GM20431 (cell line): ENCODE measurements around the gene IL31RA.

Experiments used
- in situ Hi-C: fragments of 300-500 bp; cut with MseI, MboI; formaldehyde crosslinking; loops from one replicate; pipeline ENCODE4 v1.15.0; 2020; ENCODE audit warnings: low sequenced_read_pairs; ENCODE audit not compliant: unreplicated experiment

The IL31RA gene

DNA sequence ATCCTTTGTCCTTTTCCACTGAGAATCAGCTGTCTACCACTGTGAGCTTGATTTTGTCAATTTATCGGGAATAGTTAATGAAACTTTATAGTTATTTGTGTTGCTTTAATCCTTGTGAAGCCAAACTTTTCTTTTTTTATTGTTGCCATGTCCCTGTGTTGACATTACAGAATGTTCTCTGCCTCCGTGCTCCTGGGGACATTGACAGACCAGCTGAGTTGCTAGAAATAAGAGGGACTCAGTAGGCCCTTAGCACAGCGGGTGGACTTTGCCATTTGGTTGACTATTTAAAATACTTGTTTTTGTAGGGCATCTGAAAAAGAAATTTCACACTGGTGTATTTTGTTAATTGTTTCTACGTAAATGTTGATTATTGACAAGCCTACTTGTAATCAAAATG, 70.5 kb downstream of the IL31RA start:
- in situ Hi-C loops = no loop called here

DNA sequence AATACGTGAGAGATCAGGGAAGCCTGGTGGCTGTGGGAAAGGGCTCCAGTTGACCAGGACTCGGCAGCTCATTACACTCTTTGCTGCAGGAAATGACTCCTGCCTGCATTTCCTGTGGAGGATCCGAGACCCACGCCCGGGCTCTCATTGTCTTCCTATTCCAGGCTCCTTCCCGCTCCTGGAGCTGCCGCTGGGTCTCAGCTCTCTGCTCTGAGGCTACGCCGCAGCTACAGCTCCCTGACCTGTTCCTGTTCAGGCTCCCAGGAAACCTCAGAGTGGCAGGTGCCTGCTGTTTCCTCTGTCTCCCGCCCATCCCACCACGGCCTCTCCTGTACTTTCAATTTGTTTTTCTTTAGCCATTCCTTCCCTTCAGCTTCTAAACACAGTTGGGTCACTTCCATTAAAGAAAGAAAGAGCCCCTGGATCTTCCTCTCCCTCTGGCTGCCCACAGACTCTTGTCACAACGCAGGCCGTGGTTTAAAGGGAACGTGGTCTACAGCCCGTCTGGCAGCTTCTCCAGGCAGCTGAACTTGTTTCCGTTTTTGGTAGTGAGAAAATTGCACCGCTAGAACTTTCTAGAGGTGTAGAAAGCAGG, 72.1 kb downstream of the IL31RA start:
- in situ Hi-C loops = no loop called here

DNA sequence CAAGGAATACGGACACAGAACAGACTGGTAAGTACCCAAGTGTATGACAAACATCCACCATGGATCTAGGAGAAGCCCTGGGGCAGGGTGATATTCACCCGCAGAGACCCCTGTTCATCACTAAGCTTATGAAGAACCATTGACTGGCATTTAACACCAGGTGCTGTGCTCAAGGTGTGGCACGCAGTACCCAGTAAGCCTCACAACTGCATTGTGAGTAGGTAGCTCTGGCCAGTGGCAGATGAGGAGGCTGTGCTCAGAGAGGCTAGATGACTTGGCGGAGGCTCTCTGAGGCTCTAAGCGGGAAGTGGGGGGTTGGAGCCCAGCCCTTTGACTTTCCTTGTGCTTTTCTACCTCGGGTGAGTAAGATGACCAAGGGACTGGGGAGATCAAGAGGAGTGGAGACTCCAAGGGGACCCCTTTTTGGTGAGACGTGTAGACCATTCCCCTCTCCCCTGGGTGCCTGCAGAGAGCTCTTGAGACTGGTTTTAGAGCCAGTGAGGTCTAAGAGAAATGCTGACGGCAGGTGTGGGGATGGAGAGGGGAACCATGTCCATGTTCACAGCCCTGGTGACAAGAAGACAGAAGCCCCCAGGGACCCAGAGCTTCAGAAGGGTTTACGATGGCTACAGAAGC, 72.8 kb downstream of the IL31RA start:
- in situ Hi-C loops = no loop called here

- in situ Hi-C loops = loop anchor here (25.0 kb wide), 1 partner anchor 913 kb away; no protein-coding TSS in a partner anchor
Measured at GRCh38 chr5:55924744-55925143, 73.6 kb downstream of the IL31RA start.

- in situ Hi-C loops = loop anchor here (25.0 kb wide), 1 partner anchor 912 kb away; no protein-coding TSS in a partner anchor
Measured at GRCh38 chr5:55925181-55925580, 74.0 kb downstream of the IL31RA start.

DNA sequence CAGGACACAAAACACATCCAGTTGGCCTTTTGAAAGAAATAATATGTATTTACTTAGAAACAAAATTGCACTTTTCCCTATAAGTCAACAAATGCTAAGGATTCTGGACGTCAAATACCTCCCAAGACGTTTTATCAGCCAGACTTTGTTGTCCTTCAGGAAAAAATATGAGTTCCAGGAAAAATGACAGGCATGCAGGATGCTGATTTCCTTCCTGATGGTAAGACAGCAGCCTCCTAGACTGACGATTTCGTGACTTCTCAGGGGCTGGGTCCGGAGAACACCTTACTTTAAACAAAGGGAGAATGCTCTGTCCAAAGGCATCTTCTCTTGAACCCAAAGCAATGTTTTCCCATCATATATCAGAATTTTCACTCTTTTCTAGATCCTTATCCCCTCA, 74.6 kb downstream of the IL31RA start:
- in situ Hi-C loops = loop anchor here (25.0 kb wide), 1 partner anchor 912 kb away; no protein-coding TSS in a partner anchor

GRCh38 chr5:55926476-55926875, 75.3 kb downstream of the IL31RA start:
- in situ Hi-C loops = loop anchor here (25.0 kb wide), 1 partner anchor 911 kb away; no protein-coding TSS in a partner anchor

DNA sequence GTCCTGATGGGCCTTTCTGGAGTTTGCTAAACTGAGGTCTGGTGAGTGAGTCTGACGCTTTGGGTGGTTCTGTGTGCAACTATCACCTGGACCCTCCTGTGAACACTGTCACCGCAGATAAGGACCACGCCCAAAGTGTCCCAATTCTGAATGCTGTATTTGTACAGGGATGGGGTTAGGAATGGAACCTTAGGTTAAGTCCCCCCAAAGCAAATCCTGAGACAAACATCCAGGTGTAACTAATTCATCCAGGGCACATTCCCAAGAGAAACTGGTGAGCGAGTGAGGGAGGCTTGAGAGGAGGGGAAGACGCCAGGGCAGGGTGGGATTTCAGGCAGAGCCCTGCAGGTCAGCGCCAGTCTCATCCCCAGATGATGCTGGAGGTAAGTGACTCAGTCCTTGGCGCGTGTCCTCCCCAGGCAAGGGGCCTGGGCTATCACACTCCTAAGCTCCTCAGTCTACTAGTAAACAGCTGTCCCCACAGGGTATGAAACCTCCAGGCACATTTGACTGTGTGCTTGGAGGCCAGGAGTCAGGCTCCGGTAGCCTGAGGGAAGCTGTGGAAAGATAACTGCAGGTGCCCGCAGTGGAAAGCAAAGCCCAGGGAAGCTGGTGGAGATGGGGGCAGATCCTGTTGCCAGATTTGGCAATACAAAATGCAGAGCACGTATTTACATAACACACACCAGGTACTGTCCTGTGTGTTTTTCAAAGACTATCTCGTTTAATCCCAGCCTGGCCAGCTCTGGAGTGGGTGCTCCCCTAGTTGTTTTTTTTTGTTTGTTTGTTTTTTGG, 76.9 kb downstream of the IL31RA start:
- in situ Hi-C loops = loop anchor here (25.0 kb wide), 1 partner anchor 909 kb away; no protein-coding TSS in a partner anchor

DNA sequence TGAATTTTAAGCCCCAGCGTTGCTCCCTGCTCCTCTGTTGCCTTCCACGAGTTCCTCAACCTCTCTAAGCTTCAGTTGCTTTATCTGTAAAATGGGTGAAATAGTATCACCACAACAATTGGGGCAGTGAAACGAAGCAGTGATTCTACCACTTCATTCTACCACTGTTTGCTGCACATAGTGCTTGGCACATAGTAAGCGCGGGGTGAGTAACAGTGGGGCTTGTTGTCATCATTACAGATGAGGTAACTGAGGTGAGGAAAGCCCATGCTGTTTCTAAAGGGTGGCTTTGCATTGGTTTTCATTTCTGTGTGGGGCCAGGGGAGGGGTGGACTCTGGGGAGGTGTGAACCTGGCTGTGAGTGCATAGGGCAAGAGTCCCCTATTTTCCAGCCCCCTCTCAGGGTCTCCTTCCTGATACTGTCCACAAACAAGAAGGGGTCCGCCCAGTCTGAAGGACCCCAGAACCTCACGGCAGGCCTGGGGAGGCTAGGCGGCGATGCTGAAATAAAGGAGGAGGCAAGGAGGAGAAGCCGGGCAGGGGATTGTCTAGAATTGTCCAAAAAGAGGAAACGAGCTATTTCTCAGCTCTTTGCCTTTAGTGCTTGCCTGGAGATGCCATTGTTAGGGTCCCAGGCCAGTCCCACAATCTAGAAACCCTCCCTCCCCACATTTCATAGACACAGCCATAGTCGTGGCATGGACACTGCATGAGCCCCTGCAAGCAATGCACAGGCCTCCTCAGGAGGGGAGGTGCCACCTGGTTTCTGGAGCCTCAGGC, 78.1 kb downstream of the IL31RA start:
- in situ Hi-C loops = loop anchor here (25.0 kb wide), 1 partner anchor 908 kb away; no protein-coding TSS in a partner anchor

GRCh38 chr5:55932700-55933099, 81.5 kb downstream of the IL31RA start:
- in situ Hi-C loops = loop anchor here (25.0 kb wide), 1 partner anchor 905 kb away; no protein-coding TSS in a partner anchor

- in situ Hi-C loops = loop anchor here (25.0 kb wide), 1 partner anchor 904 kb away; no protein-coding TSS in a partner anchor
Measured at GRCh38 chr5:55933377-55934114, 82.4 kb downstream of the IL31RA start.

DNA sequence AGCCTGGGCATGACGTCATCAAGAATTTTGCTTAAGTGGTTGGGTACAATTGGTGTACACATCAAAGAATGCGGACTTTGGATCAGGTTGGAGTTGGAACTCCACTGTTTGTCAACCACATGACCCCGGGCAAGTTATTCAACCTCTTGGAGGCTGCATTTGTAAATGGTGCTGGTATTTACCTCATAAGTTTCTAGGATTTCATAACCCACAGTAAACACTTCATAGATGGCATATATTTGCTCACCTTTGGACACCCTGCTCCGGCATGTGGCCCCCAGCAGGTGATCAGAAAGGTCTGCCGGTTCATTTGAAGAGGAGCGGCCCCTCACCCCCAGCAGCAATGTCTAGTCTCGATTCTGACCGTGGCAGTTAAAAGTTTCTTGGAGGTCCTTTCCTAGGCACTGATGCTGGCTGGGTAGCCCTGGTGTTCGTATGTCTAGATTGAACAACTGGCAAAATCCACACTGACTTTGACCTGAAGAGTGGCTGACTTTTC, 83.0 kb downstream of the IL31RA start:
- in situ Hi-C loops = loop anchor here (25.0 kb wide), 1 partner anchor 903 kb away; no protein-coding TSS in a partner anchor

DNA sequence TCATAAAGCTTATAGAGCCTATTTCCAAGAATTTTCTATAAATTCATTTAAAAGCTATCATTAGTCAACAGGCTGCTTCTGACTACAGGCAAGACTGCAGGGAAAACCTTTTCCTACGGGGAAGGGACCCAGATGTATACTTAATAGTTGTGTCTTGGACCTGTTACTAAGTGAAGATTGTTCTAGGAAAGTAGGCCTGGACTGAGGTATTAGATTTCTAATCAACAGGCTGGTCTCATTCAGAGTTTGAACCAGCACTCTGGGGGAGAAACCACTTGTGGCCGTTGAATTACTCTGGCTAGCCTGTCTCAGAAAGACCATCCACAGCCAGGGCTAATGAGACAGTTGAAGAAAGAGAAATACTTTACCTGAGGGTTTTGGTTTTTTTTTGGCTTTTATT, 83.6 kb downstream of the IL31RA start:
- in situ Hi-C loops = loop anchor here (25.0 kb wide), 1 partner anchor 903 kb away; no protein-coding TSS in a partner anchor

DNA sequence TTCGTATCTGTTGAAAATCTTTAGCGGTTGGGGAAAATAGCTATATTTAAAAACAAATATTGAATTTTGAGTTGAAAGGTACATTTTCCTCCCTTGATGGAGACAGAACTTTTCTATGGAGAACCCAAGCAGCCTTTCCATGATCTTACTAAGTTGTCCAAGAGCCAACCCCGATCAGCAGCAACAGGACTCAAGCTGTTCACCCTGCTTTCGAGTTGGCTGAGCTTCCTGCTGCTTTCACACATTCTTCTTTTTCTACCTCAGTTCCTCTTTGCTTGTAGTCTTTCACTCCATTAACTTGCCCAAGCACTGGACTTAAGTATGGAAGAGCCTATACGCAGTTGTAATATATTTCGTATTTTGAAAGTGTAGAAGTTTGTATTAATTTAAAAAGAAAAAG, 84.2 kb downstream of the IL31RA start:
- in situ Hi-C loops = loop anchor here (25.0 kb wide), 1 partner anchor 902 kb away; no protein-coding TSS in a partner anchor

DNA sequence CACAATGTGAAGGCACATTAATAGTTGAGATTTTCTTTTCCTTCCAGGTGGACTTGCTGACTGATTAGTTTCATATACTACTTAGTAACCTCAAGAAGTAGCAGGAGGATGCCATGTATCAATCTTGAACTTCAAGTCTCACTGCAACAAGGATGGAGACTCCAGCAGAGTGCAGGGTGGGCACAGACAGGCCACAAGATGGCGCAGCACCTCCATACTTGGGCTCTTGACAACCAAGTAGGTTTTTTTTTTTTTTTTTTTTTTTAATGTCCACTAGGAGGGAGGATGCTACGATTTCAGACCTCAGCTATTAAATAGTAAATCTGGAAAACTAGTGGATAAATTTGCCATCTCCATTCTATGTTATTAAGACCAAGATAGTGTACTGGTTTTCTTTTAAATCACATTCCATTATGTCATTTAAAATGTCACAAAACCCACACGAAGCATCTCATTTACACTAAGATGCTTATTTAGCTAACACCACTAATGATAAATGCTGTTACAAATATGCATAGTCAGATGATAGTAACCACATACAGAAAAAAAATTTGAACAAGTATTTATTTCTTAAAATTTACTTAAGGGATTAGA, 85.0 kb downstream of the IL31RA start:
- in situ Hi-C loops = loop anchor here (25.0 kb wide), 1 partner anchor 901 kb away; no protein-coding TSS in a partner anchor

DNA sequence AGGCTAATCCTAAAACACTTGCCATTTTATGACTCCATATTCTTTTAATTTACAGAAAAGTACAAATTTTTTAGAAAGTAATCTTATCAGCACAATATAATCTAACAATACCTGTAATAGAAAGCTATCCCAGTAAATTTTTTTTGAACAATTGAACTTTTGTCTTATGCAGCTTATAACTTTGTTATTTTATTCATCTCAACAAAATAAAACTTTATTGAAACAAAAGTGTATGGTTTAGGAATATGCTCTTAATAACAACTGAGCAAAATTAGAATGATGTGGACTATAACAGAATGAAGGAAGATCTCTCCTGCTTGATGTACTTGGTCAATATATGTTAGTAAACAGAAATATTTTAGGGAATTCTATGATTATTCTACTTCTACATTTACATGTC, 86.4 kb downstream of the IL31RA start:
- in situ Hi-C loops = loop anchor here (25.0 kb wide), 1 partner anchor 900 kb away; no protein-coding TSS in a partner anchor

DNA sequence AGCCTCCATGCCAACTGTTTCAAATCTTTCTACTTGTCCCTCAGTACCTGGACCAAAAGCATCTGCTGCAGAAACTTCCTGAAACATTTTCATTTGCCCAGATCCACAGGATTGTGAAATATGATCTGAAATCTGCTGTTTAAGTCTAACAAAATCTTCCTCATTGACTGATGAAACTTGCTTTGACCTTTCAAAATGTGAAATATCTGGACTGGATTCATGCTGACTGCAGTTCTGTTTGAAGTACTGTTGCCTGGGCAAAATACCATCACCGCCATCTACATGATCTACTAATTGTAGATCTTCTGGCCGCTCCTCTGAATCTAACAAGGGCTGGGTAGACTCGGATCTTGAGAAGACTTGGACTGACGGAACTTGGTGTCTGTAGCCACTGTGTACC, 90.0 kb downstream of the IL31RA start:
- in situ Hi-C loops = loop anchor here (25.0 kb wide), 1 partner anchor 896 kb away; no protein-coding TSS in a partner anchor

DNA sequence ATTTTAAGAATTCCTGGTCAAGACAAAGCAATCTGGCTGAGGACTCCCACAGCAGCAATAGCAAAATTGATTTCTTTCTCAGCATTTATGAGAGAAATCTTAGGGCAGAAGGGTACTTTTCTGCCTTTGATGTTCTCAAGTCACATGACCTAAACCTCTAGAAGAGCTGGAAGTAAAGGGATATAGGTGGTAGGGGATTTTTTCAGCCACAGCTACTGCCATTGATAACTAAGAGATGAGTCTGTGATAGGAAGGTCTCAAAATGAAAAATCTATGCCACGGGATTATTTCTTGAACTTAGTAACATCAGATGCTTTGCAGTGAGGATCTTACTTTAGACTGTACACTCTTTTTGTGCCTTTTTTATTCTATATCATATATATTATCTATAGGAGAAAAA, 108.1 kb downstream of the IL31RA start:
- in situ Hi-C loops = loop anchor here (25.0 kb wide), 1 partner anchor 228 kb away; no protein-coding TSS in a partner anchor
